Progenitor cell of endocrine pancreas (in vitro differentiated cells): ENCODE measurements around the gene SC5D. TPM values are rescaled to one million over a fixed set of nuclear protein-coding genes. Genes with fewer than 3 reads are reported as not detected.

Experiments
- DNase-seq: peaks from one replicate; pipeline ENCODE4 v3.0.0; 2021; ENCODE audit warnings: low spot score; ENCODE audit not compliant: unreplicated experiment
- H3K27ac Mint-ChIP-seq: 2 replicates; pipeline ENCODE4 v1.8.0; 2021; ENCODE audit warnings: mild to moderate bottlenecking, moderate library complexity, mixed read lengths
- H3K27me3 Mint-ChIP-seq: 2 replicates; pipeline ENCODE4 v1.8.0; 2021; ENCODE audit warnings: mixed read lengths
- H3K36me3 Mint-ChIP-seq: 2 replicates; pipeline ENCODE4 v1.8.0; 2022; ENCODE audit warnings: mixed read lengths; ENCODE audit not compliant: insufficient read depth
- H3K4me1 Mint-ChIP-seq: 2 replicates; pipeline ENCODE4 v1.8.0; 2021; ENCODE audit warnings: low read depth, mixed read lengths
- H3K4me3 Mint-ChIP-seq: 2 replicates; pipeline ENCODE4 v1.8.0; 2021; ENCODE audit warnings: low read depth, mild to moderate bottlenecking, moderate library complexity, mixed read lengths
- H3K9me3 Mint-ChIP-seq: 2 replicates; pipeline ENCODE4 v1.8.0; 2021; ENCODE audit warnings: low read depth, mixed read lengths
- CTCF ChIP-seq: fragments of 200-600 bp; sonication (generic); IDR thresholded peaks from one replicate; pipeline ENCODE4 v1.5.0; 2021; ENCODE audit warnings: antibody characterized with exemption, mild to moderate bottlenecking; ENCODE audit not compliant: unreplicated experiment
- total RNA-seq: library from RNA; stranded (reverse); gene quantifications from 2 replicates; pipeline ENCODE4 v1.2.1, GENCODE V29; 2021

The SC5D gene
- total RNA-seq, 1 donor from 2014 or later = 58.7 TPM

GRCh38 chr11:121257289-121257688 lies 35.3 kb upstream of the SC5D start:
- H3K4me3 Mint-ChIP-seq = no peak overlapping the region
- H3K4me1 Mint-ChIP-seq = peaks cover 16% of the 10 kb centered on the region
- no peak for DNase-seq
- no peak overlapping the region for H3K27ac Mint-ChIP-seq
- no peaks in the 10 kb centered on the region for H3K27me3 Mint-ChIP-seq
- TF ChIP-seq CTCF = no peak
- no peaks in the 10 kb centered on the region for H3K36me3 Mint-ChIP-seq
- peaks cover 18% of the 10 kb centered on the region for H3K9me3 Mint-ChIP-seq

GRCh38 chr11:121257976-121258375 lies 34.6 kb upstream of the SC5D start:
- no peak overlapping the region for H3K27ac Mint-ChIP-seq
- no peak for TF ChIP-seq CTCF
- no peaks in the 10 kb centered on the region for H3K27me3 Mint-ChIP-seq
- no peaks in the 10 kb centered on the region for H3K36me3 Mint-ChIP-seq
- H3K4me1 Mint-ChIP-seq = peaks cover 16% of the 10 kb centered on the region
- H3K9me3 Mint-ChIP-seq = peaks cover 21% of the 10 kb centered on the region
- DNase-seq = no peak
- H3K4me3 Mint-ChIP-seq = no peak overlapping the region

GRCh38 chr11:121265586-121265985 lies 27.0 kb upstream of the SC5D start:
- Mint-ChIP-seq H3K36me3 (no peaks in the 10 kb centered on the region), H3K27me3 (no peaks in the 10 kb centered on the region)

GRCh38 chr11:121268581-121268980 lies 24.0 kb upstream of the SC5D start:
- DNase-seq = no peak
- peaks cover 6% of the 10 kb centered on the region for H3K9me3 Mint-ChIP-seq
- no peak overlapping the region for H3K27ac Mint-ChIP-seq
- H3K36me3 Mint-ChIP-seq = no peaks in the 10 kb centered on the region
- no peak for TF ChIP-seq CTCF
- peaks cover 5% of the 10 kb centered on the region for H3K4me1 Mint-ChIP-seq
- no peaks in the 10 kb centered on the region for H3K27me3 Mint-ChIP-seq
- no peak overlapping the region for H3K4me3 Mint-ChIP-seq

More at GRCh38 chr11:121265586-121265985, 27.0 kb upstream of the SC5D start:
- no peak overlapping the region for H3K27ac Mint-ChIP-seq
- H3K4me3 Mint-ChIP-seq = no peak overlapping the region
- no peak for DNase-seq
- H3K9me3 Mint-ChIP-seq = peaks cover 23% of the 10 kb centered on the region
- TF ChIP-seq CTCF = no peak
- peaks cover 5% of the 10 kb centered on the region for H3K4me1 Mint-ChIP-seq

- H3K4me3 Mint-ChIP-seq = no peak overlapping the region
- H3K27me3 Mint-ChIP-seq = no peaks in the 10 kb centered on the region
- peaks cover 5% of the 10 kb centered on the region for H3K4me1 Mint-ChIP-seq
- peaks cover 3% of the 10 kb centered on the region for H3K9me3 Mint-ChIP-seq
- no peaks in the 10 kb centered on the region for H3K36me3 Mint-ChIP-seq
- TF ChIP-seq CTCF = no peak
- H3K27ac Mint-ChIP-seq = no peak overlapping the region
- no peak for DNase-seq
Measured at GRCh38 chr11:121270001-121270678, 22.4 kb upstream of the SC5D start.
